Endothelial cell of umbilical vein (primary cell): ENCODE measurements around the gene TSEN2. TPM values are rescaled to one million over a fixed set of nuclear protein-coding genes. Genes with fewer than 3 reads are reported as not detected.

Source experiments
- BruUV-seq: library from RNA; stranded (reverse); fragments of 400-500 nt; replicated peaks from 2 replicates; lab custom pipeline; 2021; lab: Mats Ljungman, UMichigan
- CTCF ChIA-PET: fragments of 300-600, 350-600 bp; sonication (Branson Sonifier 250); formaldehyde crosslinking; loops from one replicate; lab custom pipeline; 2021; ENCODE audit warnings: antibody characterized with exemption, inconsistent platforms; lab: Charles Lee
- POLR2A ChIA-PET: fragments of 300-600, 350-600 bp; sonication (Branson Sonifier 250); formaldehyde crosslinking; loops from one replicate; lab custom pipeline; 2021; ENCODE audit warnings: antibody characterized with exemption, inconsistent platforms; lab: Charles Lee
- DNase-seq: peaks from one replicate; pipeline ENCODE4 v3.0.0-alpha.2; 2011; ENCODE audit warnings: low read depth, low spot score
- FAIRE-seq: peaks from 2 replicates; lab custom pipeline; 2011; peaks lifted over from hg19 to GRCh38; lab: Jason Lieb, UNC
- H2AFZ ChIP-seq: 2 replicates; pipeline ENCODE4 v1.6.0; 2012; ENCODE audit warnings: low read depth, low read length, control low read depth, inconsistent platforms
- H3K27ac ChIP-seq: 2 replicates; pipeline ENCODE4 v1.5.1; 2011; ENCODE audit warnings: low read depth, mild to moderate bottlenecking, control low read depth, low read length, moderate library complexity; ENCODE audit not compliant: insufficient read depth
- H3K27me3 ChIP-seq, 2 experiments: 2 replicates each; pipeline versions ENCODE4 v1.6.0 to v1.6.1; 2011; ENCODE audit warnings: low read length in 2 of 2, mixed read lengths in 1 of 2; ENCODE audit not compliant: control insufficient read depth in 2 of 2, insufficient read depth in 2 of 2
- H3K36me3 ChIP-seq, 2 experiments: 2 replicates in 1 of 2; 3 replicates in 1 of 2; pipeline ENCODE4 v1.5.1; 2011; ENCODE audit warnings: low read length in 2 of 2, mild to moderate bottlenecking in 1 of 2, moderate library complexity in 1 of 2; ENCODE audit not compliant: control insufficient read depth in 2 of 2, insufficient read depth in 2 of 2; ENCODE audit errors: extremely low read depth in 1 of 2
- H3K4me1 ChIP-seq: 3 replicates; pipeline ENCODE4 v1.5.1; 2011; ENCODE audit warnings: mild to moderate bottlenecking, low read length; ENCODE audit not compliant: control insufficient read depth, insufficient read depth; ENCODE audit errors: extremely low read depth
- H3K4me2 ChIP-seq: 2 replicates; pipeline ENCODE4 v1.6.1; 2011; ENCODE audit warnings: low read length, control low read depth, mixed read lengths; ENCODE audit not compliant: insufficient read depth
- H3K4me3 ChIP-seq, 3 experiments: fragments of 200-600 bp in 1 of 3; sonication (generic), shearing (Covaris generic) in 1 of 3; replicated peaks in 1 of 3; 2 replicates each; pipeline ENCODE4 v1.5.1; 2011 to 2016; ENCODE audit warnings: control low read depth in 3 of 3, low read length in 3 of 3, mild to moderate bottlenecking in 2 of 3, inconsistent platforms in 1 of 3, low read depth in 1 of 3, moderate library complexity in 1 of 3; ENCODE audit not compliant: insufficient read depth in 1 of 3
- H3K79me2 ChIP-seq: 2 replicates; pipeline ENCODE4 v1.6.0; 2012; ENCODE audit warnings: low read length, inconsistent platforms; ENCODE audit not compliant: control insufficient read depth, insufficient read depth
- H3K9ac ChIP-seq: replicated peaks from 2 replicates; pipeline ENCODE3; 2011; ENCODE audit warnings: low read length, control low read depth; ENCODE audit not compliant: insufficient read depth; ENCODE audit errors: extremely low read depth
- H3K9me1 ChIP-seq: replicated peaks from 3 replicates; pipeline ENCODE4 v1.6.0; 2011; ENCODE audit warnings: mild to moderate bottlenecking, low read length; ENCODE audit not compliant: control insufficient read depth, insufficient read depth; ENCODE audit errors: extremely low read depth
- H3K9me3 ChIP-seq: replicated peaks from 2 replicates; pipeline ENCODE4 v1.5.1; 2012; ENCODE audit warnings: low read length, inconsistent platforms; ENCODE audit not compliant: control insufficient read depth, insufficient read depth
- H4K20me1 ChIP-seq: replicated peaks from 2 replicates; pipeline ENCODE3; 2011; ENCODE audit warnings: mild to moderate bottlenecking, low read length; ENCODE audit not compliant: control insufficient read depth, insufficient read depth; ENCODE audit errors: extremely low read depth
- FOS ChIP-seq: IDR thresholded peaks from 2 replicates; pipeline ENCODE4 v1.6.1; 2011; ENCODE audit warnings: mild to moderate bottlenecking, low read length, moderate library complexity, borderline replicate concordance; ENCODE audit not compliant: insufficient read depth
- JUN ChIP-seq: IDR thresholded peaks from 2 replicates; pipeline ENCODE4 v1.6.1; 2011; ENCODE audit warnings: borderline replicate concordance, low read depth; ENCODE audit not compliant: insufficient read length, insufficient read depth
- dilution Hi-C: fragments of 300-500 bp; cut with MboI; formaldehyde crosslinking; loops from one replicate; pipeline ENCODE4 v1.15.0; 2019; ENCODE audit warnings: low sequenced_read_pairs; ENCODE audit not compliant: extremely low pct_ligation_motif_present
- intact Hi-C: fragments of 100-400 bp; cut with micrococcal nuclease; formaldehyde crosslinking; loops from one replicate; pipeline ENCODE4 v1.10.0; 2022
- polyA plus RNA-seq, 4 experiments: library from polyadenylated mRNA; depleted of rRNA in 3 of 4; stranded (reverse) in 3 of 4; unstranded in 1 of 4; fragments of >200 nt; gene quantifications; 2 replicates each; pipeline versions ENCODE4 v1.2.1 to v1.2.3, GENCODE V29; 2011 to 2012; ENCODE audit warnings: missing spikeins in 1 of 4
- total RNA-seq: library from RNA; stranded (reverse); gene quantifications from 2 replicates; pipeline ENCODE4 v1.2.3, GENCODE V29; 2021
- TF ChIP-seq, protein P1 (sequence below): IDR thresholded peaks from 2 replicates; pipeline ENCODE4 v1.6.1; 2011; ENCODE audit not compliant: insufficient read depth, insufficient read length
- TF ChIP-seq, protein P2 (sequence below), 2 donors: IDR thresholded peaks; 1 replicate in 1 of 2; 2 replicates in 1 of 2; pipeline ENCODE4 v1.5.1; 2011; ENCODE audit warnings: low read length in 2 of 2, mild to moderate bottlenecking in 2 of 2, moderate library complexity in 2 of 2, control low read depth in 1 of 2, inconsistent platforms in 1 of 2, low read depth in 1 of 2; ENCODE audit not compliant: insufficient read depth in 1 of 2; ENCODE audit errors: extremely low read depth in 1 of 2

The TSEN2 gene
- total and polyA plus RNA-seq, 2 donors (not counting 3 experiments of a cell fraction or from before 2014, with no cell fraction given), result 8.3 to 12.1 TPM

DNA sequence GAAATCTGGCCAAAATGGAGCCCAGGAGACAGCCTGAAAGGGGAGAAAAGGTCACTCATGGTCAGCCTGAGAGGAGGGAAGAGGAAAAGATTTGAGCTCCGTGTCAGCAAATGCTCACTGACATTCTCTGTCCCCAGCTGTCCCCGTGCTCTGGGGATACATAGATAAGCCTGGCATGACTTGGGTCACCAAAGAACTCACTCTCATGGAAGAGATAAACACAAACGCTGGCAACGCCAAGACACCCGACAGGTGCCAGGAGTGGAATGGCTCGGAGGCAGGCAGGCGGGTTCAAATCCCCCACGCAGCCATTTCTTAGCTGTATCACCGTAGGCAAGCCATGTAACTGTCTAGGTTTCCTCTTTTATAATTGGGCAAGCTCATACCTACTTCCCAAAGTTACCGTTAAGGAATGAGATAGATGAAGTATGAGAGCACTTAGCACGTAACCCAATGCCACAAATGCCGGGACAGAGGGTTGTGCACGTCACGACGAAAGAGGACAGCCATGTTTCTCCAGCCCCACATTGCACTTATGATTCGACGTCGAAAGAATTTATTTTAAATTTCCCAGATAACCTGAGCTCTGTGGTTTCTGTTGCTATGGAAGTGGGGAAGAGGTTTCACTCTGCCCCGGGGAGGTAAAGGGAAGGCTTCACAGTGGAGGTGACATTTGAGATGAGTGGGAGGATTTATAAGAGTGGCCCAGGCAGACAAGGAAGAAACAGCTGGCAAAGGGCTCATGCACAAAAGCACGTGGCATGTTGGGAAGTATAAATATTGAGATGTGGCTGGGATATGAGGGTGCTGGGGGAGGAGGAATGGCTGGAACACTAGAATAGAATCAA is 41.4 kb upstream of the TSEN2 start:
- dilution Hi-C loops, result no loop called here
- no peaks in the 10 kb centered on the region for H3K4me1 ChIP-seq
- no peak overlapping the region for H3K9ac ChIP-seq
- no peaks in the 10 kb centered on the region for H4K20me1 ChIP-seq
- H3K4me3 ChIP-seq, result no peak overlapping the region
- no peaks in the 10 kb centered on the region for H3K27me3 ChIP-seq
- no peaks in the 10 kb centered on the region for H3K36me3 ChIP-seq
- POLR2A ChIA-PET, result no interaction called here
- H3K79me2 ChIP-seq, result no peaks in the 10 kb centered on the region
- DNase-seq (no peak), FAIRE-seq (no peak)
- BruUV-seq, result no TSS peak
- no peaks in the 10 kb centered on the region for H3K9me3 ChIP-seq
- intact Hi-C loops, result no loop called here
- no peak for TF ChIP-seq FOS
- no peak for TF ChIP-seq JUN
- TF ChIP-seq, protein P1, sequence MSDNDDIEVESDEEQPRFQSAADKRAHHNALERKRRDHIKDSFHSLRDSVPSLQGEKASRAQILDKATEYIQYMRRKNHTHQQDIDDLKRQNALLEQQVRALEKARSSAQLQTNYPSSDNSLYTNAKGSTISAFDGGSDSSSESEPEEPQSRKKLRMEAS, result no peak
- TF ChIP-seq, protein P2, sequence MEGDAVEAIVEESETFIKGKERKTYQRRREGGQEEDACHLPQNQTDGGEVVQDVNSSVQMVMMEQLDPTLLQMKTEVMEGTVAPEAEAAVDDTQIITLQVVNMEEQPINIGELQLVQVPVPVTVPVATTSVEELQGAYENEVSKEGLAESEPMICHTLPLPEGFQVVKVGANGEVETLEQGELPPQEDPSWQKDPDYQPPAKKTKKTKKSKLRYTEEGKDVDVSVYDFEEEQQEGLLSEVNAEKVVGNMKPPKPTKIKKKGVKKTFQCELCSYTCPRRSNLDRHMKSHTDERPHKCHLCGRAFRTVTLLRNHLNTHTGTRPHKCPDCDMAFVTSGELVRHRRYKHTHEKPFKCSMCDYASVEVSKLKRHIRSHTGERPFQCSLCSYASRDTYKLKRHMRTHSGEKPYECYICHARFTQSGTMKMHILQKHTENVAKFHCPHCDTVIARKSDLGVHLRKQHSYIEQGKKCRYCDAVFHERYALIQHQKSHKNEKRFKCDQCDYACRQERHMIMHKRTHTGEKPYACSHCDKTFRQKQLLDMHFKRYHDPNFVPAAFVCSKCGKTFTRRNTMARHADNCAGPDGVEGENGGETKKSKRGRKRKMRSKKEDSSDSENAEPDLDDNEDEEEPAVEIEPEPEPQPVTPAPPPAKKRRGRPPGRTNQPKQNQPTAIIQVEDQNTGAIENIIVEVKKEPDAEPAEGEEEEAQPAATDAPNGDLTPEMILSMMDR (IDR thresholded peaks at IDR 0.05; ENCODE audit: extremely low read depth in 1 of 2, insufficient read depth in 1 of 2, low read depth in 1 of 2, low read length in 2 of 2), result no peak
- no peak overlapping the region for H2AFZ ChIP-seq
- CTCF ChIA-PET, result interaction anchor here (0.8 kb wide), 1 partner anchor 16 kb away, joined by 3 read pairs; no protein-coding TSS in a partner anchor
- H3K9me1 ChIP-seq, result no peaks in the 10 kb centered on the region
- no peak overlapping the region for H3K27ac ChIP-seq
- H3K4me2 ChIP-seq, result no peak overlapping the region
